ENCODE data around the gene SLIT3.

The SLIT3 gene

GRCh38 chr5:169283887-169284286 is 17.1 kb downstream of the SLIT3 start:
- H3K4me3 ChIP-seq (ENCODE audit: low read depth, low read length): no peak overlapping the region
- DNase-seq (ENCODE audit: low read depth): no peak
- no peak for TF ChIP-seq CTCF (conservative IDR thresholded peaks at IDR 0.05; ENCODE audit: low read depth, low read length)

DNA sequence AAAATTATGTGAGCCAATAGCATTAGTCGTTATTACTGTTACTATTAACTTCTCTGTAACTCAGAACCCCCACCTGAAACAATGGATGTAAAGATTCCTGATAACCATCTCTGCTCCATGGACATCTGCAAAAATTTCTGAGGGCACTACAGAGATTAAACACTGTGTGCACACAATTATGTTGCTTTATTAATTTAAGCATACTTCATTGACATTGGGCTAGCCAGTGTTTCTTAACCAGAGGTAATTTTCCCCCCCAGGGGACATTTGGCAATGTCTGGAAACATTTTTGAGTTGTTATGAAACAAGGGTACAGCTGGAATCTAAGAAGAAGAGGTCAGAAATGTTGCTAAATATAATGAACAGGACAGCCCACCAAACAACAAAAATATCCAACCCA is 19.3 kb downstream of the SLIT3 start:
- no peak for TF ChIP-seq CTCF (conservative IDR thresholded peaks at IDR 0.05; ENCODE audit: low read depth, low read length)
- DNase-seq (ENCODE audit: low read depth): no peak

GRCh38 chr5:169280696-169281095 is 20.2 kb downstream of the SLIT3 start:
- H3K4me3 ChIP-seq (ENCODE audit: low read depth, low read length): no peak overlapping the region
- TF ChIP-seq CTCF (conservative IDR thresholded peaks at IDR 0.05; ENCODE audit: low read depth, low read length): no peak
- no peak for DNase-seq (ENCODE audit: low read depth)

More for the DNA sequence above, 19.3 kb downstream of the SLIT3 start:
- H3K4me3 ChIP-seq (ENCODE audit: low read depth, low read length): no peak overlapping the region

- no peak for DNase-seq (ENCODE audit: low read depth)
- TF ChIP-seq CTCF (conservative IDR thresholded peaks at IDR 0.05; ENCODE audit: low read depth, low read length): no peak
Observed at GRCh38 chr5:169280286-169280685, 20.7 kb downstream of the SLIT3 start.

DNA sequence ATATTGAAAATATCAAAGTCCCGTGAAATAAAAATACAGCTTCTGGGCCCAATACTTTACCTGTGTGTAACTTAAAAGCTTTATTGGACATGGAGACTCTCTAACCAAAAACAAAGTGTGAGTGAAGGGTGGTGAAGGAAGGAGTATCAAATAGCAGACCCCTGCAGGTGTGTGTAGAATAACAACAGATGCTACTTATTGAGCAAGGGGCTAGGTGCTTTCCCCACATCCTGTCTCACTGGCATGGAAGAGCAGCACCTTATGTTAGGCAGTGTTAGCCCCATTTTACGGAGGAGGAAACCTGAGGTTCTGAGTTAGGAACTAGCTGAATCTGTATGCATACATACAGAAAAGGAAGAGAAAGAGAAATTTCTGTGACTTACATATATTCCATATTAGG is 21.8 kb downstream of the SLIT3 start:
- DNase-seq (ENCODE audit: low read depth): no peak
- no peak for TF ChIP-seq CTCF (conservative IDR thresholded peaks at IDR 0.05; ENCODE audit: low read depth, low read length)
- no peak overlapping the region for H3K4me3 ChIP-seq (ENCODE audit: low read depth, low read length)

More at GRCh38 chr5:169280286-169280685, 20.7 kb downstream of the SLIT3 start:
- H3K4me3 ChIP-seq (ENCODE audit: low read depth, low read length): no peak overlapping the region

DNA sequence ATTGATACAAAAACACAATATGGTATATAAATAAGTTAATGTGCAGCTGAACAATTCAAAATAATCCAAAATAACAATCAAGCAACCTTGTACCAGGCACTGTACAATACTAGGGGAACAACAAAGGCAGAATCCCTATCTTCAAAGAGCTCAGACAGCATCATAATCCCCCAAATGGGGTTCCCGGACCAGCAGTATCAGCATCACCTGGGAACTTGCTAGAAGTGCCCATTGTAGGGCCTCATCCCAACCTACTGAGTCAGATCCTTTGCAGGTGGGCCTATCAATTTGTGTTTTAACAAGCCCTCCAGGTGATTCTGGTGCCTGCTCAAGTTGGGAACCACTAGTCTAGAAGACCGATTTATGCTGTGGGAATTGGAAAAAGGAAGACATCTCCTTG is 27.1 kb downstream of the SLIT3 start:
- no peak overlapping the region for H3K4me3 ChIP-seq (ENCODE audit: low read depth, low read length)
- DNase-seq (ENCODE audit: low read depth): no peak
- no peak for TF ChIP-seq CTCF (conservative IDR thresholded peaks at IDR 0.05; ENCODE audit: low read depth, low read length)

DNA sequence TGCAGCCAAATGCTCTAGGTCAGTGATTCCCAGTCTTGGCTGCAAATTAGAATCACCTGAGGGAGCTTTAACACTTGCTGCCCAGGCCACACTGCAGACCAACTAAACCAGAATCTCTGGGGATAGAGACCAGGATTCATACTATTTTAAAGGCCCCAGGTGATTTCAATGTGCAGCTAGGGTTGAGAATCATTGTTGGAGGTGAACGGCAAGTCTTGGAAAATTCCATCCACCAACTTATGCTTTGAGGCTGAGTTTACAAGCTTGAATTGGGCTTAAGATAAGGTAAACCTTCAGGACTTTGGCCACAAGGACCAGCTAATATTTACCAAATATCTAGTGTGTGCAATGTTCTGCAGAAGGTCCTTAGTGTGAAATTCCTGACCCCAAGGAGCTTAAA is 27.5 kb downstream of the SLIT3 start:
- no peak for TF ChIP-seq CTCF (conservative IDR thresholded peaks at IDR 0.05; ENCODE audit: low read depth, low read length)
- H3K4me3 ChIP-seq (ENCODE audit: low read depth, low read length): no peak overlapping the region
- no peak for DNase-seq (ENCODE audit: low read depth)
